WI38 (cell line): ENCODE data around the gene GRIN3B.
"Not testable (repeated sequence)": the region's sequence is repeated elsewhere in the genome, so short reads cannot be mapped to it uniquely, and the experiment has no call there.

Experiments used
- H3K4me3 ChIP-seq: 2 replicates; pipeline ENCODE4 v1.5.1; 2011; ENCODE audit warnings: low read depth, mild to moderate bottlenecking, control low read depth, low read length
- CTCF ChIP-seq: IDR thresholded peaks from 2 replicates; pipeline ENCODE4 v1.5.1; 2012; ENCODE audit warnings: low read depth, mild to moderate bottlenecking, control low read depth, low read length

GRIN3B gene

GRCh38 chr19:1019980-1020867, 20.0 kb downstream of the GRIN3B start:
- H3K4me3 ChIP-seq = peak overlapping the region; percentile 88
- TF ChIP-seq CTCF = no peak

GRCh38 chr19:1020868-1021425, 20.7 kb downstream of the GRIN3B start, which contains the start of gene TMEM259:
TMEM259 (minus strand) TSS chr19:1021123; CDS start chr19:1020996, 127 bp downstream.
- TF ChIP-seq CTCF = no peak
- H3K4me3 ChIP-seq = peak within 1 kb of the TSS; percentile 88

- not testable (repeated sequence) for H3K4me3 ChIP-seq
These were observed 23.6 kb downstream of the GRIN3B start for GRCh38 chr19:1023883-1024188.

- H3K4me3 ChIP-seq = not testable (repeated sequence)
These were observed 24.9 kb downstream of the GRIN3B start for GRCh38 chr19:1025080-1025479.

- peak within 1 kb of the TSS; percentile 100 for H3K4me3 ChIP-seq
These were observed 26.0 kb downstream of the GRIN3B start, which contains the start of gene CNN2 for GRCh38 chr19:1025960-1026782. CNN2 (plus strand) TSS chr19:1026608; CDS start chr19:1026662, 54 bp downstream.

GRCh38 chr19:1026783-1027649, 26.8 kb downstream of the GRIN3B start:
- TF ChIP-seq CTCF = no peak
- peak overlapping the region; percentile 100 for H3K4me3 ChIP-seq

More at GRCh38 chr19:1025960-1026782, 26.0 kb downstream of the GRIN3B start, which contains the start of gene CNN2:
- TF ChIP-seq CTCF = no peak

- H3K4me3 ChIP-seq = peak overlapping the region; percentile 100
- TF ChIP-seq CTCF = no peak
These were observed 27.4 kb downstream of the GRIN3B start for GRCh38 chr19:1027650-1028061.
